Measurements from ENCODE around the gene ID3.

The ID3 gene

DNA sequence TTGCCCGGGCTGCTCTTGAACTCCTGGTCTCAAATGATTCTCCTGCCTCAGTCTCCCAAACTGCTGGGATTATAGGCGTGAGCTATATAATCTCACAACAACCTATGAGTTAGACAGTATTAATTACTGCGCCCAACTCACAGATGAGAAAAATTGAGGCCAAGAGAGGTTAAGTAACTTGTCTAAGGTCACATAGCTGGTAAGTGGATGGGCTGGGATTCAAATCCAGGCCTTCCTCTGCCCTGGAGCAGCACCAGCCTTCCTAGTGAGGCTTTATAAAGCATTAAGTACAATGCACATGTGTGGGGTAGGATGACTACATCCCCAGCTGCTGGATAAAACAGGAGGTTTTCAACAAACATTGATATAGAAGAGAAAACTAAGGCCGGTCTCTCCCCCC, 43.4 kb downstream of the ID3 start:
- no peak for DNase-seq (ENCODE audit: low read depth)
- no peak overlapping the region for H3K4me3 ChIP-seq (ENCODE audit: low read depth, low read length)
- in situ Hi-C loops (cut with HindIII; ENCODE audit: low sequenced_read_pairs): no loop called here
- TF ChIP-seq, protein P1, sequence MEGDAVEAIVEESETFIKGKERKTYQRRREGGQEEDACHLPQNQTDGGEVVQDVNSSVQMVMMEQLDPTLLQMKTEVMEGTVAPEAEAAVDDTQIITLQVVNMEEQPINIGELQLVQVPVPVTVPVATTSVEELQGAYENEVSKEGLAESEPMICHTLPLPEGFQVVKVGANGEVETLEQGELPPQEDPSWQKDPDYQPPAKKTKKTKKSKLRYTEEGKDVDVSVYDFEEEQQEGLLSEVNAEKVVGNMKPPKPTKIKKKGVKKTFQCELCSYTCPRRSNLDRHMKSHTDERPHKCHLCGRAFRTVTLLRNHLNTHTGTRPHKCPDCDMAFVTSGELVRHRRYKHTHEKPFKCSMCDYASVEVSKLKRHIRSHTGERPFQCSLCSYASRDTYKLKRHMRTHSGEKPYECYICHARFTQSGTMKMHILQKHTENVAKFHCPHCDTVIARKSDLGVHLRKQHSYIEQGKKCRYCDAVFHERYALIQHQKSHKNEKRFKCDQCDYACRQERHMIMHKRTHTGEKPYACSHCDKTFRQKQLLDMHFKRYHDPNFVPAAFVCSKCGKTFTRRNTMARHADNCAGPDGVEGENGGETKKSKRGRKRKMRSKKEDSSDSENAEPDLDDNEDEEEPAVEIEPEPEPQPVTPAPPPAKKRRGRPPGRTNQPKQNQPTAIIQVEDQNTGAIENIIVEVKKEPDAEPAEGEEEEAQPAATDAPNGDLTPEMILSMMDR (IDR thresholded peaks at IDR 0.05; ENCODE audit: low read depth, low read length, missing control alignments): no peak

DNA sequence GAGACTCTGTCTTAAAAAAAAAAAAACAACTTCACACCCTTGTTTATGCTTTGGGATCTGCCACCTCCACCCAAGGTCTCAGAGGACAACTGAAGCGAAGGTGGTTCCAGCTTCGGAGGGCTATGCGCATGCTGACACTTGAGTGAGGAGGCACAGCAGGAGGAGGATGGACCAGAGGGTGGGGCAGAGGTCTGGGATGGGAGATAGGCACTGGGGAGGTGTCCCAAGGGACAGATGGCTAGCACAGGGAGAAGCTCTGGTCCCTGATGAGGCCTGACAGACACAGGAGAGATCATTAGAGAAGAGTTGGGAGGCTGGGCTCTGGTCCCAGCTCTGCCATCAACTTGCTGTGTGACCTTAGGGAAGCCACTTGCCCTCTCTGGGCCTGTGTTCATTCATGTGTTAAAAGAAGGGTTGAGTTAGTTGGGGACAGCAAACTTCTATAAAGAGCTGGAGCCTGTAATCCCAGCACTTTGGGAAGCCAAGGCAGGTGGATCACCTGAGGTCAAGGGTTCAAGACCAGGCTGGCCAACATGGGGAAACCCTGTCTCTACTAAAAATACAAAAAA, 45.1 kb downstream of the ID3 start:
- in situ Hi-C loops (cut with HindIII; ENCODE audit: low sequenced_read_pairs): no loop called here
- TF ChIP-seq, protein P1 (IDR thresholded peaks at IDR 0.05; ENCODE audit: low read depth, low read length, missing control alignments): no peak
- H3K4me3 ChIP-seq (ENCODE audit: low read depth, low read length): no peak overlapping the region
- DNase-seq (ENCODE audit: low read depth): no peak

DNA sequence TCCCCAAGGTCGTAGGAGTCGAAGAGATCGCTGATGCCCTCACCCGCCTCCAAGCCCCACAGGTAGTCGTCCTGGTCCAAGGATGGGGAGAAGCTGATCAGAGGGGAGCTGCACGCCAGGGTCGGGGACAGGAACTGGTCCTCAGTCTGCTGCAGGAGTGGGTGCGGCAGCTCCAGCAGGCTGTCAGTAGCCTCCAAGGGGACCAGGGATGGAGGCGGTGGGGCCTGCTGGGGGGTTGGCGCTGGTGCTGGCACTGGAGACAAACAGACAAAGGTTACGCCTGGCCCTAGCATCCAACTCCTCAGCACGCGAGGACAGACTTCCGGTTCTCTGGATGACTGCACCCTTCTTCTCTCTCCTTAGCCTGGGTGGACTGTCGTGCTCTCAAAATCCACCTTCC, 49.4 kb downstream of the ID3 start:
- in situ Hi-C loops (cut with HindIII; ENCODE audit: low sequenced_read_pairs): no loop called here
- no peak overlapping the region for H3K4me3 ChIP-seq (ENCODE audit: low read depth, low read length)
- TF ChIP-seq, protein P1 (IDR thresholded peaks at IDR 0.05; ENCODE audit: low read depth, low read length, missing control alignments): no peak
- no peak for DNase-seq (ENCODE audit: low read depth)
